GM18519 (cell line): ENCODE data around the gene PM20D2.

Experiments
- ATAC-seq: cut with Tn5 transposase; IDR thresholded peaks from one replicate; pipeline ENCODE4 v1.9.1; 2021; ENCODE audit warnings: mild to moderate bottlenecking, moderate library complexity; ENCODE audit not compliant: unreplicated experiment, low FRiP score

PM20D2 gene

GRCh38 chr6:89144354-89144906 is 1.4 kb upstream of the PM20D2 start:
- ATAC-seq: peak; percentile 23

DNA sequence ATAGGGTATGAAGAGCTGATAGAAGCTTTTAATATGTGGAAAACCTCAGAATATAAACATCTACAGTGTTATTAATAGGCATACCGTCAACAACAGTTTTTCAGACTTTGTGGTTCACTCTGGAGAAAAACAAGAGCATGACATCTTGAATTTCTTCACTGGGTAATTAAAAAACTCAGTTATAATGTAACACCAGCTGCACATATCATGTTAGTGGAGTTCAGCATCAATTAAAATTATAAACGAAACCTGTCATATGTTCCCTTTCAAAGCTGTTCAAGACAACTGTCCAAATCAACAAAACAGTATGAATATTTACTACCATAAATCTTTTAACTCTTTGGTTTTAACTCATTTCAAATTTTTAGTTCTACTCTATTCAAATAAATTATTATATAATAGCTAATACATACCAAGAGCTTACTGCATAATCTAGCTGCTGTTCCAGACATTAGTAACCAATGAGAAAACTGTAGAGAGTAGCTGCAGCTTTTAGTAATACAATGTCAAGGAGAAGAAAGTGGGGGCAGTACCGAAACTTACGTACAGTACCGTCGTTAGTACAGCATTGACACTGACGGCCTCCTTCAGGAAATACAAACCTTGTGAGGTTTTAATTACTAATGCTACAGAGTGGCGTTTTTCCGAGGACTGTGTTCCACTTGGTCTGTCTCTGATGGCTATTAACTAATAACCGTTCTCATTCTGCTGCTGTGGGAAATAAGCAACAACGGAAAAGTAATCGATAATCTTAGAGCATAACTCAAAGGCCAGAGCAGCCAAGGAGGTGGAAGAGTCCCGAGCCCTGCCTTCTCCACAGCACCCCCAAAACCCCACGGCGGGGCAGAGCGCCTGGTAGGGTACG is 532 bp upstream of the PM20D2 start:
- peak; percentile 41 for ATAC-seq

DNA sequence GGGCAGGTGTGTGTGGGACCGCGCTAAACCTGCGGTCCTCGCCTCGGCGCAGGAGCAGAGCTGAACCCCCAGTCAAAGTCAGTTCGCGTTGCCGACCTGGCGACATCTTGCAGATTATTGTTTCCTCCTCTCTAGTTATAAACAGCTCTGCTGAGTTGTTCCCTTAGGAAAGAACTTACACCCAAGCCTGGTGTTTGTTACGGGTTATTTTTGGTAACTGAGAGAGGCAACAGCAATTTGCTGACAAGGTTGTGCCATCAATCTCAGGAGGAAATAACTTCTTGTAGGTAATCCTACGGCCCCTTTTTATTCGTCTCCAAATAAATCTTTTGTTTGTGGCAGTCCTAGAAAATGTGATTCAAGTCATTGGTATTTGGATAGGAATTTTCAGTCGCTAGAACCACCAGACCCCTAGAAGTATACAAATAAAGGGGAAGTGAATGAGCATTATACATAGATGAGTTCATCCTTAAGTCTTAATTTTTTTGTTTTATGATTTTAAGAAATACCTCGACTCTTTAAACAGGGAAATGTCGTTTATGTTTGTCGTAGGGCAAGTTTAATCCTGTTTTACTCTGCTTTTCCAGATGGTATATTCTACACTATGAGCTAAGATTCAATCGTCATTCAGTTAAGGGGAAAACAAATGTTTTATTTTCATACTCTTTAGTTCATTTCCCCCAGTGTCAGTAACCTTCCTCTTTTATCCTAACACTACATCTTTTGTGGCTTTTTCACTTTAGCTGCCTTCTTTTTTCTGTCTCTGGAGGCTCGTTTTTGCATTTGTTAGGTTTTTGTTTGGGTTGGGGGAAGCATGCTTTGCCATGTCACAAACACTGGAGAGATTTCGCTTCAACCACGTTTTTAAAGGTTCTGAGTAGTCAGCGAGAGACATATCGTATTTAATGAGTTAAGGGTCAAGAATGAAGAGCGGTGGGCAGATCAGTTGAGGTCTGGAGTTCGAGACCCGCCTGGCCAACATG is 1.2 kb downstream of the PM20D2 start:
- no peak for ATAC-seq

- ATAC-seq: no peak
Measured at GRCh38 chr6:89148016-89148750, 2.3 kb downstream of the PM20D2 start.

DNA sequence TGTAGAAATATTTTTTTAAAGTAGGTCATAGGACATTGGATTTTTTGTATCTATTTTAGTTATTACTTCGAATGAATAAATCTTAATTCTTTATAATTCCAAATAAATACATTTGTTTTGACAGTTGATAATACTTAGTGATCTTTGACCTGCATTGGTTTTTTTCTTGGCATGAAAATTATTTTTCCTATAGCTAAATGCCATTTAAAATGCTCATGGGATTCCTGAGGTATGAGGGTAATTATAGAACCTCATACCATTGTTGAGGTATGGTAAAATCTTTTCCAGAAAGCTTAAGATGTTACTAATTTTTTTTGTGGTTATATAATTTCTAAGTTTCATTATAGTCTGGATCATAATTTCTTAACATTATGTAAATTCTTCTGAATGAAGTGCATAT is 8.3 kb downstream of the PM20D2 start:
- ATAC-seq: no peak

DNA sequence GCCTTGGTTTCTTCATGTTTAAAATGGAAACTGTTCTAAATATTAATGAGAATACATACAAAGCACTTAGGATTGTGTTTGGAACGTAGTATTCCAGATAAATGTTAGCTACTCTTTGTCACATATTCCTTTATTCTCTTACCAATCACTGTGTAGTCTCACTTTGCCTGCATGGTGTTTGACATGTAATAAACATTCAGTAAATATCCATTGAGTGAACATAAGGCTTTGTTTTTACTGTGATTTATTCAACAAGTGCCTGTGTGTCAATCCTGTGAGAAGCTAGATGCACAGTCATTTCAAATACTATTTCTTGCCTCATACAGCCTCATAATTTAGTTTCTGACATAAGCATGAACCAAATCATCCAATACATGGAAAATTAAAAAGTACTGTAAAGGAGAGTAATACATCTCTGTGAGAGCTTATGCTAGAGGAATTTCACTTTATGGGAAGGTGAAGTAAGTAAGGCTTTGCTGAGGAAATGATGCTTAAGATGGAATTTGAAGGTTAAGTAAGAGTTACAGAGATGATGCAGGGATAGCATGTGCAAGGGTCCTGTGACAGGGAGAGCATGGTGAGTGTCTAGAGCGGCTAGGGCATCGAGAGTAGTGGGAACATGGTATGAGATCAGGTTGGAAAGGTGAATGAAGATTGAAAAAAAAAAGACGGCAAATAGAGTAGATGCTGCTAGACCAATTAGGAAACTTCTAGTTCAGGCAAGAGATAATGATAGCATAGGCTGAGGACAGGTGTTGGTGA is 14.7 kb downstream of the PM20D2 start:
- no peak for ATAC-seq

DNA sequence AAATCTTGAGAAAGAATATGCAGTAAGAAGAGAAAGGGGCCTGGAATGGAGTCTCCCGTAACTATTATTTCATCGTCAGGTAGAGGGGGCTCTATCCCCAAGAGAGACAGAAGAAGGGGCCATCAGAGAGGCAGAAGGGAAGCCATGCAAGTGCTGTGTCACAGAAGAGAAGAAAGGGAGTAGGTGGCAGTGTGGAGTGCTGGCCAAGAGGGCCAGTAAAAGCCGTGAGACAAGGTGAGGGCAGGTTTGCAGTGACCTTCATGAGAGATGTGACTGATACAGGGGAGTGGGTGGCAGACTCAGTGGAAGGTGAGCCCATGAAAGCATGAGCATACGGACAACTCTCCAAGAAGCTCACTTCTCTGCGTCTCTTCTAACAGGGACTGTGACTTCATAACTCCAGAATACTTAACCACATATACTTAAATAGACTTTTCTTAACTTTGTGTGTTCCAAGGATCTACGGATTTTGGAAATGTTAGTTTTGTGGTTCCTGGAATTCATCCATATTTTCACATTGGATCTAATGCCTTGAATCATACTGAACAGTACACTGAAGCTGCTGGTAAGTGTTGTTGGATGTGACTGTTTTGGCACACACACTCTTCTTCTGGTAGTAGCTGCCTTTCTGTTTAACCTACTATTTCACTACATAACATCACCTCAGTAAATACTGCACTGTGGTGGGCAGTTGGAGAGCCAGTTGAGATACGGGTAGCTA is 15.6 kb downstream of the PM20D2 start:
- no peak for ATAC-seq

DNA sequence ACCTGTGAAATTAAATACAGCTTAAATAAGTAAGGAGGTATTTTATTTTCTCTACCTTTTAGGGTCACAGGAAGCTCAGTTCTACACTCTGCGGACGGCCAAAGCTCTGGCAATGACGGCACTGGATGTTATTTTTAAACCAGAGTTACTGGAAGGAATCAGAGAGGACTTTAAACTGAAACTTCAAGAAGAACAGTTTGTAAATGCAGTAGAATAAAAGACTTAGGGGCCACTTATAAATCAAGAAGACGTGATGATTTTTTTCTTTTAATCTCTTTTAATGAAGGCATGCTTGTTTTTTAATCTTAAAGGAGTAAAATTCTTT is 16.2 kb downstream of the PM20D2 start:
- ATAC-seq: no peak

DNA sequence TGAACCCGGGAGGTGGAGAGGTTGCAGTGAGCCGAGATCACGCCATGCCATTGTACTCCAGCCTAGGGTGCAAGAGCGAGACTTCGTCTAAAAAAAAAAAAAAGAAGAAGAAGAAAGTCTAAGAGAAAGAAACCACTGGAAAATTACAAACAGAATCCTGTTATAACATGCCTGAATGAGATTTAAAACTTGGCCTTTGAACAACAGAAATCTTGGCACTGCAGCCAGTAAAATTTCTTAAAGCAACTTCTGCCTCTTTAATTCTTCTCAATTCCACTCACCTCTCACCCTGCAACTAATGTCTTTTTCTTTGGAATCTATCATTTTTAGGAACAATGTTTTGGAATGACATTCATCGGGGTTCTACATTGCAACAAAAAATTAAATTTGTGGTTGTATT is 26.3 kb downstream of the PM20D2 start:
- ATAC-seq: no peak

DNA sequence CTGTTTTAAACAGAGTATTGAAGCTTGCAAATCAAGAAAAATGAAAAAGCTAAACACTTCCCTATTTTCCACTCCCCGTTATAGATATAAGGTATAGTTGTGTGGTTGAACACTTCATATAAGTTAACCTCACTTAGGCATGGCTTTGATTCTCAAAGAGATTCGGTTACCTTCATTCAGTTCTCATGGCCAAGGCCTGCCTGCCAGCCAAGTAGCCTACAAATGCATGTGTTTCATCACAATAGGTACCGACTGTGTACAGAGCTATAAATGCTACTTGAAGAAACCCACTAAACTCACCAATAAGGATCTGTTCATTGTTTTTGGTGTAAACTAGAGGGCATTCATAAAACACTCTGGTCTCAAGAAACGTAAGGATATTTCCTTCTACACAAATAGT is 27.8 kb downstream of the PM20D2 start:
- no peak for ATAC-seq

DNA sequence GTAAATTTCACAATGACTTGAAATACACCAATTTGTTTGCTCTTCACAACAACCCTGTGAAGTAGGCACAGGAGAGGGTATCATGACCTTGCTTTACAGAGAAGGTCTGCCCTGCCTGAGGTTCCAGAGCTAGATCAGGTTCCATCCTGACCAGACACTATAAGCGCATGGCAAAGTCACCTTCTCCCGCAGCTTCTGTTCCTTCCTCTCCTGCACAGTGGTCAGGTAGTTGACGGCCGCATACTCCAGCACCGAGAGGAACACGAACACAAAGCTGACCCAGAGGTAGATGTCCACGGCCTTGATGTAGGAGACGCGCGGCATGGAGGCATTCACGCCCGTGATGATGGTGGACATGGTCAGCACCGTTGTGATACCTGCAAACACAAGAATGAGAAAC is 34.3 kb downstream of the PM20D2 start:
- no peak for ATAC-seq

- ATAC-seq: no peak
Measured at GRCh38 chr6:89180971-89181370, 35.1 kb downstream of the PM20D2 start.

DNA sequence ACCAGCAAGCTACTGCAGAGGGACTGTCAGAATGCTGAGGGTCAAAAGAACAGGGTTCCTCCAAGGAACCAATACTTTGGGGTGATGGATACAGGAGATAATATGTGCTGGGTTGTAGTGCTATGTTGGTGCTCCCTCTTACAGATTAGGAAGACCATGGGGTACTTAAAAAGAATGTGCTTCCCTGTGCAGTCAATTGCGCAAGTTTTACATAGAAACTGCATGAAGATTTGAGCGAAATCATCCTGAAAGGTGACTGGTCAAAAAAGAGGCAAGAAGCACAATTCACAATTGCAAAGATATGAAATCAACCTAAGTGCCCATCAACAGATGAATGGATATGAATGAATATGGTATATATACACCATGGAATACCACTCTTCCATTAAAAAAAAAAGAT is 37.4 kb downstream of the PM20D2 start:
- ATAC-seq: no peak

DNA sequence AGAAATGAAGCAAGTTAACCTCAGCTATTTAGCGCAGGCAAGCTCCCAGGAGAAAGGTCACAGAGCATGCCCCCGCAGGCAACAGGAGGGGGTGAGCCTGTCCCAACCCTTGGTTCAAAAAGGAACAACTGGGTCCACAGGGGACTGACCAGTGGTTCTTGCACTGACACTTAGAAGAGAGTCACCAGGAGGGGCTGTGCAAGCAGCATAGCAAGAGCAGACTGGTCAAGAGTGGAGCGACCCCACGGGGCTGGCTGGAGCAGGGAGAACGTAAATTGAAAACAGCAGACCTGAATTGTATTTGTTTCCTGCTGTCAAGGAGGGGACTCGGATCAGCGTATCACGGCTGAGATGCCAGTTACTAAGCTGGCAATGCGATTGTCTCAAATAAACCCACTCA is 38.5 kb downstream of the PM20D2 start:
- no peak for ATAC-seq

GRCh38 chr6:89186762-89187161 is 40.9 kb downstream of the PM20D2 start:
- no peak for ATAC-seq

DNA sequence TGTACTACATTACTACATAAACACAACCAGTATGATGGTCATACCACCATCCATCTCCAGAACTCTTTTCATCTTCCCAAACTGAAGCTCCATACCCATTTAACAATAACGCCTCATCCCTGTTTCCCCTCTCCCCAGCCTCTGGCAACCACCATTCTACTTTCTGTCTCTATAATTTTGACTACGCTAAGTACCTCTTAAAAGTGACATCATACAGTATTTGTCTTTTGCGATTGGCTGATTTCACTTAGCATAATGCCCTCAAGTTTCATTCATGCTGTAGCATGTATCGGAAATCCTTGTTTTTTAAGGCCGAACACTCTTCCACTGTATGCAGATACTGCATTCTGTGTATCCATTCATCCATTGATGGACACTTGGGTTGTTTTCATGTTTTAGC is 41.6 kb downstream of the PM20D2 start:
- no peak for ATAC-seq

- ATAC-seq: no peak
Measured at GRCh38 chr6:89190741-89191140, 44.9 kb downstream of the PM20D2 start.

DNA sequence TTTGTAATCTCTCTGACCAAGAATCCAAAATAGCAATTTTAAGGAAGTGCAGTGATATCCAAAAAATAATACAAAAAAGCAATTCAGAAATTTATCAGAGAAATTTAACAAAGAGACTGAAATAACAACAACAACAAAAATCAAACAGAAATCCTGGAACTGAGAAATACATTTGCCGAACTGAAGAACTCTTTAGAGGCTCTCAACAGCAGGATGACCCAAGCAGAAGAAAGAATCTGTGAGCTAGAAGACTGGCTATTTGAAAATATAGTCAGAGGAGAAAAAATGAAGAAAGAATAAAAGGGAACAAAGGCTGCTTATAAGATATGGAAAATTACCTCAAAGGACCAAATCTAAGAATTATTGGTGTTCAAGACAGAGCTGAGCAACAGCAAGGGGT is 48.7 kb downstream of the PM20D2 start:
- no peak for ATAC-seq

- ATAC-seq: no peak
Measured at GRCh38 chr6:89197141-89197540, 51.3 kb downstream of the PM20D2 start.
